HG03175 (cell line): ENCODE data around the gene NAB1.

ENCODE experiments used
- ATAC-seq: cut with Tn5 transposase; IDR thresholded peaks from one replicate; pipeline ENCODE4 v1.9.1; 2021; ENCODE audit warnings: mild to moderate bottlenecking, moderate library complexity; ENCODE audit not compliant: unreplicated experiment

Gene NAB1

DNA sequence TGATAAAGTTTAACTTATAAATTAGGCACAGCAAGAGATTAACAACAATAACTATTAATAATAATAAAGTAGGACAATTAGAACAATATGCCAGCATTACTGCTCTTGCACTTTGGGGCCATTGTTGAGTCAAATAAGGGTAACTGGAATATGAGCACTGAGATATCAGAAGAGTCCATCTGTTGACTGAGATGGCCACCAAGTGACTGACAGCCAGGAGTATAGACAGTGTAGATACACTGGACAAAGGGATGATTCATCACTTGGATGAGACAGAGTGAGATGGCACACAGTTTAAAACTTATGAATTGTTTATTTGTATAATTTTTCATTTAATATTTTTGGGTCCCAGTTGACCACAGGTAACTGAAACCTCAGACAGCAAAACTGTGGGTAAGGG is 20.0 kb downstream of the NAB1 start:
- no peak for ATAC-seq

GRCh38 chr2:190670182-190670946 is 21.5 kb downstream of the NAB1 start:
- peak; percentile 42 for ATAC-seq

- peak; percentile 54 for ATAC-seq
Measured at GRCh38 chr2:190674966-190675650, 26.2 kb downstream of the NAB1 start.

- no peak for ATAC-seq
Measured at GRCh38 chr2:190677255-190677654, 28.4 kb downstream of the NAB1 start.

DNA sequence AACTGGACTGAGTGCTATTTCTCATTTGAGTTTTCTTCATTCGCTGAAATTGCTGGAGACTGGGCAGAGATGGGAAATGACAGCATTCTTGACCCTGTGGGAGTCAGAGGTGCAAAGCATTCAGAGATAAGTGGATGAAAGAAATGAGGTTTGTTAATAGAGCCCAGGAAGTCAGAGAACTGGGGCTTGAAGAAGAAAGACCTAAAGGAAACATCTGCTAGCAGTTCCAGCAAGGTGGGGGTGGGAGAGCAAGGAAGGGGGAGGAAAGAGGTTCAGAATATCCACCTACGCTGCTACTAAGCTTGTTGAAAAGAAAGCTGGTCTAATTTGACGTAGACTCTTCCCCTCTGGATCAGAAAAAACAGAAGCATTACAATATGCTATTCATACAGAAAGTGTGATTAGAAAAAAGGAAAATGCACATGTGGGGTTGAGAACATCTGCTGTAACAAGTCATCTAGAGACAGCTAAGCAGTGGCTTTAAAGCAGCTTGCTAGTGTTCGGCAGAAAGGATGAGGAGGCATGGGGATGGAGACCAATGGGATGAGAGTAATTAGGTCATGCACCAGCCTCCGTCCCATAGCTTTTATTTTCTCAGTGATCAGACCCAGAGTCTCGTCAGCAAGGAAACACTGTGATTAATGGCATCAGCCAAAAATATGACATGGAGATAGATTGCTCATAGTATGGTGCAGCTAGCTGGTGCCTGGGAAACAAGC is 29.7 kb downstream of the NAB1 start:
- ATAC-seq, result peak; percentile 57

GRCh38 chr2:190679391-190679790 is 30.5 kb downstream of the NAB1 start:
- ATAC-seq, result no peak

DNA sequence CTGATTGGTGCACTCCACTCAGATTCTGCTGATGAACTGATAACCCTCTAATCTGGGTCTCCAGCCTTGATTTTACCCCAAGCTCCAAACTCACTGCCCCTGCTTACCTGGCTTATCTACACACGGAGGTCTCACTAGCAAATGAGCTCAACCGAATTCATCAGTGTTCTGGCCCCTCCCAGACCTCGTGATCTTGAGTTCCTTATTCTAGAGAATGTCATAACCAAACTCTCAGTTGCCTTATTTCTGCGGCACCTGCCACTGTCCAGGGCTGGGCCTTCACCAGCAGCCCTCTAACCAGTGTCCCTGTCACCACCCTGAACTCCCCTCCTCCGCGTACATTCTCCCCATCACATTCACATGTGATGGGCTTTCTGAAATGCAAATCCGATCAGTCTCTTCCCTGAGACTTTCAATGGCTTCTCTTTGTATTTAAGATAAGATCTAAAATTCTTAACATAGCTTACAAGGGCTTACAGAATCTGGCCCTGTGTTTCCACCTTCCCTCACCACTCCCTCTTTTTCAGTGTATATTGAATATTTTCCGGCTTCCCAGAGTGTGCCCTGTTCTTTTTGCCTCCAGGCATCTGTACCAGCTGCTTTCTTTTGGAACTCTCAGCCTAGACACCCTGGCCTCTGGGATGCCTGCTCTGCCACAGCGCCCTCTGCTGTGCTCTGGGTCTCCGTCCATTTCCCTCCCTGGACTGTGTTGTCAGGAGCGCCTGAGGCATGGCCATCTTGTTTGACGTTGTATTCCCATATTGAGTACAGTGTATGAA is 31.1 kb downstream of the NAB1 start:
- ATAC-seq, result peak; percentile 57

GRCh38 chr2:190682168-190682567 is 33.3 kb downstream of the NAB1 start:
- ATAC-seq, result no peak

DNA sequence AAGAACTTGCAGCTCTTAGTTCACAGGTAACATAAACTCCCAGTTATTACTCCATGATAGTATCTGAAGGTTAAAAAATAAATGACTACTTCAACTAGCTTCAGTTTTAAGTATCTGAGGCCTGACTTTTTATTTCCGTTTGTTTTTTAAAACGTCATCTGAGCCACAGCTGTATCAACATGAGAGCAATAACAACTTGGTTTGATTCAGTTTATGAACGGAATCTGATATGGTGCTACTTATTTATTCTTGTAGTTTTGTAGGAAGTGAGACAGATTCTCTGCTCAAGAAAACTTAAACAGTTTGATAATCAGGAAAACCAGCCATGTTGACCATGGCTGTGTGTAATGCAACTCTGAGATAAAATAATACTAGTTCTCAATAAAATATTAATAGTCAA is 34.9 kb downstream of the NAB1 start:
- ATAC-seq, result no peak

GRCh38 chr2:190684931-190685330 is 36.0 kb downstream of the NAB1 start:
- no peak for ATAC-seq

GRCh38 chr2:190685333-190685732 is 36.5 kb downstream of the NAB1 start:
- no peak for ATAC-seq

GRCh38 chr2:190693533-190694232 is 44.8 kb downstream of the NAB1 start:
- no peak for ATAC-seq

- ATAC-seq, result no peak
Measured at GRCh38 chr2:190694479-190694878, 45.6 kb downstream of the NAB1 start.

DNA sequence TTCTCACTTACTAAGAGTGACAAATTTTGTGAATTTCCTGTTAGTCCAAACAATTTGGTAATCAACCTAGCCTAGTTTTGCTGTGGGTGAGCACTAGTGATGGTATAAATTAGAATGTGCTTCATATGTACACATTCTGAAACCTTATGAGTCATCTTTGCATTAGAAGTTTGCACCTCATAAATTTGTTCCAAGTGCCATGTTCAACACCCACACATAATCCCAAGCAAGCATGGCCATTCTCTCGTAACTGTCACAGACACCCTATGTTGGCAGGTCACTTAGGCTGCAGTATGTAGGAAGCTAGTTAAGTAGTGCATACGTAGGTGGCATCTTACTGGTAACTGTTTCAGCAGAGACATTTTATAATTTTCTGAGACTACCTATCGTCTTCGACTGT is 46.9 kb downstream of the NAB1 start:
- peak; percentile 72 for ATAC-seq

DNA sequence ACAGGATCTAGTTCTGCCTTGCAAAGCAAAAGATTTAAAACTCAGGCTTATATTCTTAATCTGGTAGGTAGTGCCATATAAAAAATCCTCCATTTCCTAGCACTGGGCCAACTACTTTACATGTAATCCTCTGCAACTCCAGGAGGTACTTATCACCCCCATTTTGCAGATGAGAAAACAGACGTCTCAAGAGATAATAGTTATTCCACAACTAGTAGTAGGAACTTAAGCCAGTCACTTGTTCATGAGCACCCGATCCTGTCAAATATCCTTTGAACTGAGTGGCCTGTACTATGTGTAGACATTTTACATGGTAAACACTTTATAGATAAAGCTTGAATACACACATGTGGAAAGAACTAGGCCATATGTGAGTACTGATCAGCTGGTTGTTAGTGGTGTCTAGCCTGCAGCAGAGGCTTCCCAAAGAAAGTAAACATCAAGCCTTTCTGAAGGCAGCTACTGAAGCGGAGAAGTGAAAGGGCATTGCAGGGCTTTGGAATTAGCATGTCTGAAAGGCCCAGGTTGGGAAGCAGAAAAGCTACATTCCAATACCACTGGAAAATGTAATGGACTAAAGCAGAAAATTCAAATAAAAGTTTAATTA is 48.0 kb downstream of the NAB1 start:
- no peak for ATAC-seq

DNA sequence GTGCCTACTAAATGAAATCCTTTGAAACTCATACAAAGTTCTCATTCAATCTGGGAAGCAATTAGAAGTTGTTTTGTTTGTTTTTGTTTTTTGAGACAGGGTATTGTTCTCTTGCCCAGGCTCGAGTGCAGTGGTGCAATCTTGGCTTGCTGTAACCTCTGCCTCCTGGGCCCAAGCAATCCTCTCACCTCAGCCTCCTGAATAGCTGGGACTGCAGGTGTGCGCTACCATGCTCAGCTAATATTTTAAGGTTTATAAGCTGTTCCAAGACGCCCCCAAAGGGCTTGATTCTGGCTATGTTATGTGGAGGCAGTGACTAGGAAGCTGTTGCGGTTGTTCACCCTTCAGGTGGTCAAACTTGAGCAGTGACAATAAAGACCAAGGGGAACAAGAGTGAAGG is 48.5 kb downstream of the NAB1 start:
- ATAC-seq, result no peak

DNA sequence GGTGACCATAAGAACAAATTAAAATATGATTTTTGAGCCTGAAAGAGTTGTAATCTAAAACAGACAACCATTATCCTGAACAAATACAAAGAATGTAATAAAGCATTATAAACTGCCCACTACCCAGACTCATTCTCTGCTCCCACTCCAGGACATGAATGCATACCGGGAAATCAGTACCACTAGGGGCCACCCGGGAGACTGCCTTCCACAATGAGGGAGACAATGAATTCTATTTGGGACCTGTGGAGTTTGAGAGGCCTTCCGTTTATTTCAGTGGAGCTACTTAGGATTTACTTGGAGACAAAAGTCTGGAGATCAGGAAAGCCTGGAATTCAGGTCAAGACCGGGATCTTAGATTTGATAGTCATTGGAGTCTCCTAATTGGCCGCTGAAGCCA is 50.0 kb downstream of the NAB1 start:
- ATAC-seq, result no peak

DNA sequence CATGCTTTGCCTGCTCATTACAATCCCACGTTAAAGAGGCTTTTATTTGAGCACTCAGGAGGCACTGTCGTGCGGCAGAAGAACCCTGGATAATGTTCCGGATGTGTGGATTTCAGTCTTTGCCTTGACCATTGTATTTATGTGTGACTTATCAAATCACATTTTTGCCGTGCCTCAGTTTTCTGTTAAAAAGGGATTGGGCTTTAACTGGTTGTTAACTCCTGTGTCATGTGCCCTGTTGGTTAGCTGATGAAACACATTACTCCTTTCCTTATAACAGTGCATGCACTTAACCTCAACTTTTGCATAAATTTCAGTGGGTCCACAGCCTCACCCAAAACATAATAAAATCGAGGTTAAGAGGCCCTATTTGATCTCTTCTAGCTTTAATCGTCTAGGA is 52.7 kb downstream of the NAB1 start:
- ATAC-seq, result peak; percentile 53

GRCh38 chr2:190705280-190705679 is 56.4 kb downstream of the NAB1 start:
- no peak for ATAC-seq

DNA sequence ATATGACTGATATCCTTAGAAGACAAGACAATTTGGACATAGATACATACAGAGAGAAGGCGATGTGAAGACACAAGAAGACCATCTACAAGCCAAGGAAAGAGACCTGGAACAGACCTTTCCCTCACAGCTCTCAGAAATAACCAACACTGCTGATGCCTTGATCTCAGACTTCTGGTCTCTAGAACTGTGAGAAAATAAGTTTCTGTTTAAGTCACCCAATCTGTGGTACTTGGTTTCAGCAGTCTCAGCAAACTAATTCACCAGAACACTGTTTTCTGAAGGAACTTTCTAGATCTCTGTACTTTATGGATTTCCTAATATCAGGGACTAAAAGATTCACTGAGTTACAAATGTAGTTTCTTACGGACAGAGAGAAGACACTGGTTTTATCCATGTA is 58.8 kb downstream of the NAB1 start:
- no peak for ATAC-seq
